Esophagus squamous epithelium (tissue), 5 donors: ENCODE measurements around the gene RHOXF2. TPM values are rescaled to one million over a fixed set of nuclear protein-coding genes. Genes with fewer than 3 reads are reported as not detected.
"Not testable (repeated sequence)": the region's sequence is repeated elsewhere in the genome, so short reads cannot be mapped to it uniquely, and the experiment has no call there.

ENCODE experiments used
- DNase-seq: peaks from one replicate; lab custom pipeline; 2025; lab: John Stamatoyannopoulos, UW
- H3K27ac ChIP-seq, 4 donors: fragments of 200-600 bp; sonication (generic); one replicate each; pipeline ENCODE4 v1.5.1; 2016 to 2019; ENCODE audit warnings: mild to moderate bottlenecking in 1 of 4
- H3K27me3 ChIP-seq, 4 donors: fragments of 200-600 bp; sonication (generic); 1 replicate in 3 of 4; 2 replicates in 1 of 4; pipeline versions ENCODE4 v1.5.1 to v1.6.0; 2017 to 2021; ENCODE audit warnings: antibody characterized with exemption in 1 of 4
- H3K36me3 ChIP-seq, 3 donors: fragments of 200-600 bp; sonication (generic); one replicate each; pipeline ENCODE4 v1.5.1; 2016 to 2019
- H3K4me1 ChIP-seq, 3 donors: fragments of 200-600 bp; sonication (generic); one replicate each; pipeline ENCODE4 v1.5.1; 2017 to 2019
- H3K4me3 ChIP-seq, 4 donors: fragments of 200-600 bp; sonication (generic); 1 replicate in 3 of 4; 2 replicates in 1 of 4; pipeline ENCODE4 v1.5.1; 2016 to 2019; ENCODE audit warnings: mild to moderate bottlenecking in 2 of 4, moderate library complexity in 1 of 4
- H3K9me3 ChIP-seq, 3 donors: fragments of 200-600 bp; sonication (generic); one replicate each; pipeline ENCODE4 v1.5.1; 2016 to 2019
- CTCF ChIP-seq, 6 experiments: fragments of 450-650 bp in 4 of 6; fragments of 200-600 bp in 2 of 6; sonication (generic) in 2 of 6; IDR thresholded peaks; one replicate each; pipeline ENCODE4 v1.5.1; 2016 to 2019; ENCODE audit warnings: antibody characterized with exemption in 6 of 6, mild to moderate bottlenecking in 4 of 6, moderate library complexity in 4 of 6
- POLR2A ChIP-seq, 4 donors: fragments of 450-650 bp; IDR thresholded peaks; one replicate each; pipeline ENCODE4 v1.6.1; 2017; ENCODE audit warnings: antibody characterized with exemption in 4 of 4, mild to moderate bottlenecking in 4 of 4, moderate library complexity in 3 of 4
- WGBS, 2 donors: methylation state at CpG; one replicate each; pipeline ENCODE4 v1.1.5; 2018; 5-methylcytosine and 5-hydroxymethylcytosine counted together
- intact Hi-C: fragments of 100-400 bp; cut with DNase I; formaldehyde crosslinking; loops from one replicate; pipeline ENCODE4 v1.15.0; 2022
- total RNA-seq, 4 donors: library from RNA; depleted of rRNA; stranded (reverse); fragments of >200 nt; gene quantifications; one replicate each; pipeline ENCODE4 v1.1.0, GENCODE V29; 2016
- donor health status: DM: yes; HTN: yes; CAD: no.

Gene RHOXF2
- total RNA-seq: not detected

GRCh38 chrX:120158313-120158712 is at the start of gene RHOXF2:
RHOXF2 (plus strand) TSS chrX:120158613; CDS start chrX:120158751, 138 bp downstream.
- H3K4me1 ChIP-seq, H3K9me3 ChIP-seq, H3K36me3 ChIP-seq, intact Hi-C loops, H3K4me3 ChIP-seq, H3K27me3 ChIP-seq, DNase-seq, H3K27ac ChIP-seq: not testable (repeated sequence)
- no CpG with 5 or more reads among the region's 15 CpGs for WGBS, 2 donors

GRCh38 chrX:120109378-120109777 is 49.0 kb upstream of the RHOXF2 start:
- intact Hi-C loops: no loop called here
- no peak overlapping the region for H3K4me3 ChIP-seq
- no peaks in the 10 kb centered on the region for H3K36me3 ChIP-seq
- H3K9me3 ChIP-seq: no peaks in the 10 kb centered on the region
- DNase-seq: no peak
- no peaks in the 10 kb centered on the region for H3K4me1 ChIP-seq
- H3K27ac ChIP-seq: no peak overlapping the region
- no peaks in the 10 kb centered on the region for H3K27me3 ChIP-seq
- no peak for TF ChIP-seq CTCF (IDR thresholded peaks at IDR 0.05)
- whole genome bisulfite sequencing, 2 donors: 68 to 87% methylated on average over 1 of the region's 1 CpG

GRCh38 chrX:120111611-120112010 is 46.8 kb upstream of the RHOXF2 start:
- intact Hi-C loops: no loop called here
- no peak for DNase-seq
- no peak for TF ChIP-seq POLR2A (IDR thresholded peaks at IDR 0.05)
- TF ChIP-seq CTCF (IDR thresholded peaks at IDR 0.05): no peak
- H3K4me1 ChIP-seq: no peaks in the 10 kb centered on the region
- no peaks in the 10 kb centered on the region for H3K9me3 ChIP-seq
- H3K36me3 ChIP-seq: no peaks in the 10 kb centered on the region
- H3K4me3 ChIP-seq: no peak overlapping the region
- H3K27ac ChIP-seq: no peak overlapping the region
- H3K27me3 ChIP-seq: no peaks in the 10 kb centered on the region

GRCh38 chrX:120115438-120115963 is 42.9 kb upstream of the RHOXF2 start, which contains the start of gene RHOXF1:
RHOXF1 (minus strand) TSS chrX:120115913; CDS start chrX:120115862, 51 bp downstream.
- no peaks in the 10 kb centered on the region for H3K9me3 ChIP-seq
- TF ChIP-seq CTCF (IDR thresholded peaks at IDR 0.05): no peak
- TF ChIP-seq POLR2A (IDR thresholded peaks at IDR 0.05): no peak
- WGBS, 2 donors: 97 to 100% methylated on average over 3 to 4 of the region's 35 CpGs
- no peak within 1 kb of the TSS for H3K27ac ChIP-seq
- no peaks in the 10 kb centered on the region for H3K36me3 ChIP-seq
- no peaks in the 10 kb centered on the region for H3K4me1 ChIP-seq
- no peaks in the 10 kb centered on the region for H3K27me3 ChIP-seq
- H3K4me3 ChIP-seq: no peak within 1 kb of the TSS
- no peak for DNase-seq
- intact Hi-C loops: no loop called here

GRCh38 chrX:120120223-120120622 is 38.2 kb upstream of the RHOXF2 start:
- H3K4me1 ChIP-seq: no peaks in the 10 kb centered on the region
- intact Hi-C loops: no loop called here
- H3K27ac ChIP-seq: no peak overlapping the region
- 63% methylated on average over 4 of the region's 12 CpGs; no CpG with 5 or more reads in 1 of the 2 donors for WGBS, 2 donors
- H3K36me3 ChIP-seq: no peaks in the 10 kb centered on the region
- no peak for DNase-seq
- TF ChIP-seq POLR2A (IDR thresholded peaks at IDR 0.05) (no peak), CTCF (IDR thresholded peaks at IDR 0.05) (no peak)
- H3K9me3 ChIP-seq: no peaks in the 10 kb centered on the region
- H3K4me3 ChIP-seq: no peak overlapping the region
- H3K27me3 ChIP-seq: no peaks in the 10 kb centered on the region

- Histone ChIP-seq H3K36me3 (no peaks in the 10 kb centered on the region), H3K27me3 (no peaks in the 10 kb centered on the region), H3K4me1 (no peaks in the 10 kb centered on the region), H3K4me3 (no peak overlapping the region), H3K9me3 (no peaks in the 10 kb centered on the region), H3K27ac (no peak overlapping the region)
- intact Hi-C loops: no loop called here
- no peak for DNase-seq
- WGBS, 2 donors: 92% methylated on average over 2 of the region's 3 CpGs; no CpG with 5 or more reads in 1 of the 2 donors
- TF ChIP-seq CTCF (IDR thresholded peaks at IDR 0.05): no peak
Measured at GRCh38 chrX:120125444-120125843, 33.0 kb upstream of the RHOXF2 start.

- H3K27ac ChIP-seq, H3K4me1 ChIP-seq, H3K4me3 ChIP-seq, H3K36me3 ChIP-seq, H3K9me3 ChIP-seq, H3K27me3 ChIP-seq, intact Hi-C loops, DNase-seq: not testable (repeated sequence)
- 76 to 94% methylated on average over 4 to 5 of the region's 5 CpGs for WGBS, 2 donors
Measured at GRCh38 chrX:120128306-120128846, 30.0 kb upstream of the RHOXF2 start.
